ENCODE results near the gene PACC1.
A peak's percentile ranks its signal among the peaks of the same experiment; 100 is the strongest.

PACC1 gene

DNA sequence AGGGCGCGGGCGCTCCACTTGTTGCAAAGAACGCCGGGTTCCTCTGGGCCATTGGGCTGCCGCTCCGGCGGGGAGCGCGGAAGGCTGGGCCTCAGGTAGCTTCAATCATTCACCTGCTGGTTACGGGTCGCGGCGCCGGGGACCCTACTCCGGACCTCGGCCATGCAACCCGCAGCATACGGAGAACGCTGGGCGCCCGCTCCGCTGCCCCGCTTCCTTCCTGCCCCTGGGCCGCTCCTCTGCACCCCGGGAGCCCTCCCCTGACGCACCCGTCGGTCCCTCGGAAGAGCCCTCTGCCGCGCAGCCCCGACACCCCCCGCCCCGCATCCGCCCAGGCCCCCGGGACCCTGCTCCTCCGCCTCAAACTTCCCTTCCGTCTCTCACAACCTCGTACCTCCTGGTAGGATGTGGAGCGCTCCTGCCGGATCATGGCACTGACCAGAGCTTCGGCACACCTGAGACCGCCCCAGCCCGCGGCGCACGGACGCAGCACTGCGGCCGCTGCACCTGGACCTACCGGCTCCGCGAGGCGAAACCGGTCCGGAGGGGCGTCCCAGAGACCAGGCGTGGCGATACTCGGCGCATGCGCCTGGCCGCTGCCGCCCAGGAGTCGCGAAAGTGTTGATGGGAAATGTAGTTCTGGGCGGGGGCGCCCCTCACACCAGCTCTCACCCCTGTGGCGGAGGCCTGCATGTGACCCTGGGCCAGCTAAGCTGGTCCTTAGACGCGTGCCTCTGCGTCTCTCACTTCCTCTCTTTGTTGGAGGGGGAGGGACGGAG, at the start of gene PACC1:
TSS of gene PACC1 (minus strand) at position 559 of the 779 bp plus-strand sequence. CDS start at position 430, 129 bp downstream.
- peak; percentile 75 to 90 (median 84) for DNase-seq

DNA sequence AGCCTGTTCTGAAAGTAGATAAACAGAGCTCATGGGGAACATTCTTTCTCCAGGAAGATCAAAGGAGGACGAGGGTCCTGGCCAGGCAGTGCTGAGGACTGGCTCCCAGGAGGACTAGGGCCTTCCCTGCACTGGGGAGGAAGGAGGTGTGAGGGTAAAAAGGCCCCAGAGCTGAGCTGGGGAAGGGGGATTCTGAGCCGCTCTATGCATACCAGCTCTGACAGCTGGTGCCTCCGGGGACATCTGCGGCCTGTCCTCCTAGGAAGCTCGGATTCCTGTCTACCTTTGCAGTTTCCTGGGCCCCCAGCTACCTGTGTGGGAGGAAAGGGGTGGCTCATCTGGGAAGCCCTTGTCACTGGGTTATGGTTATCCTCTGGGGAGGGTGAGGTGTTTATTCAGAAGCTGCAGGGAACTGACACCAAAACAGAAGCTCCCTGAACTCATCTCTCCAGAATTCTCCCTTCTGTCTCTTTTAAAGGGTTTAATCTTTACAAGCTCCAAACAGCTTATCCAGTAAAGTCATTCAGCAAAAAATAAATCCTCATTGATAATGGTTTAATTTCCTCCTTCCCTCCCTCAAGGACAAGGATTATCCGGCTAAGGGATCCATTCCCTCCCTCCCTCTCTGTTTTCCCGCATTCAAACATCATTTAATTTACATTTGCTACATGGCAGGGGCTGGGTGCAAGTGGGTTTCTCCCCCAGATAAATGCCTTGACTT, 49.0 kb upstream of the PACC1 start:
- DNase-seq: no peak

DNA sequence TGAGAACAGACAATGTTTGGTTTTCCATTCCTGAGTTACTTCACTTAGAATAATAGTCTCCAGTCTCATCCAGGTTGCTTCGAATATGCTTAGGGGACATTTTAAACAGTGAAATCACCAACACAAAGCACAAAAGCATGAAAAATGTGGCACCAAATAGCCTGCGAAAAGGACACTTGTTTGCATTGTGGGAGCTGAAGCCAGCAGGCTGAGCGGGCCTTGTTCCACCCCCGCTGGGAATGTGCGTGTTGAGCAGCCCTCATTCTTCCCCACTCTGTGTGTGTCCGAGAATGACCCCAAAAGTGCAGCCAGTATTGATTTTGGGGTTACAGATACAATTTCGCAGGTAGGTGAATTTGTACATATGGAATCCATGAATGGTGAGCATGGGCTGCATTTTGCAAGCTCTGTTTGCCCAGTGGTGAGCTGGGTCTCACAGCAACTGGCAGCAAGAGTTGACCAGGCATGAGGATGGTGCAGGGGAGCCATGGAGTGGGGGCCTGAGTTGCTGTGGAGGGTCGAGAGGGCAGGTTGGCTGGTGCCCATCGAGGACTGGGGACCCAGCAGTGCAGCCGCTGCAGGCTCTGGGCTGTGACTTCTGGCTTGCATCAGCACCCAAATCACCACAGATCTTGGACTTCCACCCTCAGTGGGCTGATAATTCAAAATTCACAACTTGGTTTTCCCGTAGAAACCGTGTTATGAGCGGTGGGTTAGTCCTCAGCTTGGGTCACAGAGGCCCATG, 47.4 kb upstream of the PACC1 start:
- no peak for DNase-seq

DNA sequence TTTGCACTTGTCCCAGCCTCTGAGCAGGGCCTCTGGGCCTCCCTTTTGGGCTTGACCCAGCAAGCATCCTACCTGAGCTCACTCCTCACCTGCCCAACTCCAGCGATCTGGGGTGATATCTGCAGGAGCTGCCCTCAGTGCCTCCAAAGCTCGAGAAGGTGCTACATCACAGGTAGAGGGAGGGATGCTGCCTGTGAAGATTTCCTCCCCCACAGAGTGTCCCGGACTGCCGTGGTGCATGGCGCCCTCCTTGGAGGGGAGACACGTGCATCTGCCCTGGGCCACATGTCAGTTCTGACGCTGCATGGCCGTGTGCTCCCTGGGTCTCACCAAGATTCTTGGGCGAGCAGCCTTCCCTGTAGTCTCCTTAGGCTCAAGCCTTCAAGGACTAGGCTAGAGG, 45.7 kb upstream of the PACC1 start:
- DNase-seq: no peak

DNA sequence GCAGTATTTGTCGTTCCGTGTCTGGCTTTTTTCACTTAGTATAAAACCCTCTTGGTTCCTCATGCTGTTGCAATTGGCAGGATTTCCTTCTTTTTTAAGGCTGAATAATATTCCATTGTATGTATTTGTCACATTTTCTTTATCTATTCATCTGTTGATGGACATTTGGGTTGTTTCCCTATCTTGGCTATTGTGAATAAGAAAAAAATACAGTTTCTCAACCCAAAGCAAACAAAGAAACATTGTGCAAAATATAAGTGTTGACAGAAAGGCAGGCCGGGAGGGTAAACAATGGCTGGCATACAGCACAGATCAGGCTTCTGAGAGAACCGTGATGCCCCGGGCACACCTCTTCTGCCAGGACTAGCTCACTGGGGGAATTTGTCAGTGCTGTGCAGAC, 45.0 kb upstream of the PACC1 start:
- no peak for DNase-seq

DNA sequence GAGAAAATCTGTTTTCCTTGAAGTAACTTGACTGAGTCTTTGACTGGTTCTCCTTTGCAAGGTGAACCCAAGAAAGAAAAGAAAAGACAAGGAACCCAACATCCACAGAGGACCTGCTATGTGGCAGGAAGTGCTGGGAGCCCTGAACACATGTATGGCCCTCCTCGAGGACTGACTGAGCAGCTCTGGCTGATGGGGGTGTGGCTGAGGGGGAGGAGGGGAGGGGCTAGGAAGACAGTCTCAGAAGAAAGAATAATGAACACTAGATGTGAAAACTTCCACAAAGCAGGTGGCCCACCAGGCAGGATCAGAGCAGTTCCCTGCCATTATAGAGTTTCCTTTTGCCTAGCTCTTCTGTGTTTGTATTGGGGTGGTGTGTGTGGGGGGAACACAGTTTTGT, 44.1 kb upstream of the PACC1 start:
- DNase-seq: peak in 1 of 6 experiments; percentile 17

DNA sequence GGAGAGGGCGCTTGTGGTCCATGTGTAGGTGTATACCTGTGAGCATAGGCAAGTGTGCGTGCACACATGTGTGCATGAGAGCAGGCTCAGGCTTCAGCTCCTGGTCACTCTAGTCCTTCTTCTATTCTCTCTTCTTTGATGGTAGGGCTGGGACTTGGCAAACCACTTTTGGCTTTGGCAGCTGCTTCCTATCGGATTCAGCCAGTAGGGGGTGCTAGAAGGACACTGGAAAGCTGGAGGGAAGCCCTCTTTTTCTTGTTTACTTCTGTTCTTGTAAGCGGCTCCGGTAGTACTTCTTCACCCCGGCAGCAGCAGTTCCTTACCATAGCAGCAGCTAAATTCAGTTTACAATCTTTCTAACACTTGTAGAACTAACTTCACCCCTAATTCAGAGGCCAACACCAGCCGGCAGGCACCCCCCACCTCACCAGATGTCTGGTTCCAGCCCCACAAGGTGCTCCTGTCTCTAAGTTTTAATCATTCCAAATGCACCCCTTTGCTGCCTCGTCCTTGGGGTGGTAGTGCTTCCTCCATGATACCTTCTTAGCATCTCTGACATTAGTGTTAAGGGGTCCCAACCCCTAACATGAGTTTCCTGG, 43.2 kb upstream of the PACC1 start:
- peak in 4 of 6 experiments; percentile 20 to 28 (median 22) for DNase-seq

DNA sequence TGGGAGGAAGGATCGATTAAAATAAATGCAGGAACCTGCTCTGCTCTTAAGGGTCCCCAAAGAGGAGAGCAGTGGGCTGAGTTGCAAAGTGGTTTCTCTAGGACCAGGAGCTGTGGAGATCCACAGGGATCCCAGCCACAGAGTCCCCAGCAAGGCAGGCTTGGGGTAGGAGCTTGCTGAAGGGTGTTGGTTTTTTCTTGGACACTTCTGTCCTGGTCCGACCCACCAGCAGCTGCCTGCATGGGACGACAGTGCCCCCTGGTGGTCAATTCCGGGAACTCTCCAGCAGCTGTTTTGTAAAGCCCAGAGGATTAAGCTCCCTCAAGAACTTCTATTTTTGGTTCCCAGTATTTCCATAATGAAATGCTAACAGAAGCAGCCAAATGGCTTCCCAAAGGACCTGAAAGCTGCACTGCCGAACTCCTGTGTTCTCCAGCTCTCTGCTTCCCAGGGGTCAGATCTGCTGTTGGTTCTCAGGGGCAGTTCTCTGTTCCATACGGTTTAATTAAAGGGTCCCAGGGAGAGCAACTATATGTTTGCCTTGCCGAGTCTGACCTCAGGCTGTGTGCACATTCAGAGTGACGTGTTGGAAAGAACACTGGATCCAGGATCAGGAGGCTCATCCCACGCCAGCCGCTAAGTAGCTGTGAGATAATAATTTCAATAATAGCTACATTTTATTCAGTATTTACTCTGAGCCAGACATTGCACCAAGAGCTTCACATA, 41.3 kb upstream of the PACC1 start:
- peak; percentile 27 to 77 (median 72) for DNase-seq

DNA sequence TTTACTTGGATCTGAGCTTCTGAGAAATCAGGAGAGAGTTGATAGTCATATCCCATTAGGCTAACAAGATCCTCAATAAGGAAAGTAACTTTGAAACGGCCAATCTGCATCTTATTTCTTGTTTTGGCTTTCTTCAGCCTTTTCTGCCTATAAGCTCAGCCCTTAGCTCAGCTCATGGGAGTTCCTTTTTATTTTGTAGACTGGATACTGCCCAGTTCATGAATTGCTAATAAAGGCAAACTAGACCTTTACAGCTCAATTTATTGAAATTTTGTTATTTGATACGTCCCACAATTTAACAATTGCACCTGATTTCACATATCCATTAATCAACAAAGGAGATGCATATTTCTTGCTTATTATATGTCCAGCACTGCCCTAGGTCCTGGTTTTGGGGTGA, 40.7 kb upstream of the PACC1 start:
- no peak for DNase-seq

DNA sequence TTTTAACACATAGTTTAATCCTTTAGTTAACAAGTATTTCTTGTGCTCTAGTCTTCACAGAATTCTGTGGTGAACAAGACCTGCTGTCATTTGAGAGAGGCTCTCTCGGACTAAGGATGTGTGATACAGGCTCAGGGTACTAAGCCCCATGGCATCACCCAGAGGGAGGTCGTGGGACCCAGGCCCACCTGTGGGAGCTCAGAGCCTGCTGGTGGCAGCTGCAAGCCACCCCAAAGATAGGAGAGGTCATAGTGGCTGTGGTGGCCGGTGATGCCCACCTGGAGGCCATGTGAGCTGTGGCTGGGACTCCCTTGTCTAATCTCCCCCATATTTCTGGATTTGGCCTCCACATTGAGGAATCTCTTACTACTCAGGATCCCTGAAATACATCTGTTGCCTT, 40.1 kb upstream of the PACC1 start:
- DNase-seq: no peak

DNA sequence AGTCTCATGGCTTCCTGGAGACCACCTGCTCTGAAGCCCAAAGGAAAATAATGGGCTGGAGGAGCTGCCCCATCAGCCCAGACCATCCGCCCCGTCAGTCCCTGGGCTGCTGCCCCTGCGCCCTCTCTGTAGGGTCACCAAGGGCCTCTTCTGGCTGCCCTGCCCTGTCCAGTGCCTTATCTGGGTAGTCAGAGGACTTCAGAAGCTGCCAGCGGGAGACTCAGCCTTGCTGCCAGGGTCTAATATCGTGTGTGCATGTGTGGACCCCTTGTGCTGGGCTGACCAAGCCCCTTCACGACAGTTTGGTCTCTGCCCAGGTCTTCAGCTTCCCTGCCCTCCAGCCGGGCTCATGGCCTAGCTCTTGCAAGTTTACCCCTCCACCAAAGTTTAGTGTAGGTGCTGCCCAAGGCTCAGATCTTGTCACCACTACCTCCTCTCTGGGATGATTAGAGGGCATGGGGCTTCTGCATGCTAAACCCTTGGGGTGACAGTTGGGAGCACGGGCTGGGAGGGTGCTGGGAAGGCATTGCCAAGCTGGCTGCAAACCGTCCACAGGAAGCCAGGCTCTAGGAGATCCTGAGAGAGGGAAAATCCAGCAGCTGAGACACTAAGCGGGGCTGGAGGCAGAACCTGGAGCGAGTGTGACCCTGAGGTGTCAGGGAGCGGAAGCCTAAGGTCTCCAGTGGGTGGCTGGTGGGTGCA, 38.6 kb upstream of the PACC1 start:
- no peak for DNase-seq

DNA sequence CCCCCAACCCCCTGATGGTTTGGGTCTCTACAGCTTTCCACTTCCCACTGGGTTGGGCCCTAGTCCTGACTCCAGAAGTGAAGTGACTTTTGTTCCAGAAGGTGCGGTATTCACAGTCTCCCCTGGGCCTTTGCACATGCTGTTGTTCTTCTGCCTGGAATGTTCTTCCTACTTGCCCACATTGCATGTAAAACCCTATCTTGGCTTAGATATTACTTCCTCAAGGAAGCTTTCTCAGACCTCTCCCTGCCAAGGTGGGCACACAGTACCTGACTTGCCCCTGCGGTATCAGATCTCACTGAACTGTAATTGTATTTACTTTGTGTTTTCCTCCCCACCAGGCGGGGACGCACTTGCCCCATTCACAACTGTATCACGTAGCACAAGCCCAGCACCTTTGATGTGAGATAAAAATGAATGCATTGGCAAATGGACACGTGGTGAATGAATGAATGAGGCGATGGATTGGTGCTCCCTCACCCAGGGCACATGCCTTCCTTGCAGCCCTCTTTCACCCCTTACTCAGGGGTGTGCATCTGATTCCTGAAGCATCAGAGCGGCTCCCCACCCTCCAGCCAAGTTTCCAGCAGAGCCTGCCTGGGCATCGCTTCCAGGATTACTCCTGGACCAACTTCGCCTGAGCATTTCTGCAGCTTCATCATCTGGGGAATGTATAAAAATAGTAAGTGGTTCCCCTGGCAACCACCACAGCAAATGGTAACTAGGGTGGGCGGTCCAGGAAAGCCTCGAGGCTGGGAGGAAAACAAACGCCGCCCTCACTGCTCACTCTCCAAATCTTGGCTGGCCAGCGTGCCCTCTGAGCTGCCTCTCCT, 37.9 kb upstream of the PACC1 start:
- DNase-seq: no peak

DNA sequence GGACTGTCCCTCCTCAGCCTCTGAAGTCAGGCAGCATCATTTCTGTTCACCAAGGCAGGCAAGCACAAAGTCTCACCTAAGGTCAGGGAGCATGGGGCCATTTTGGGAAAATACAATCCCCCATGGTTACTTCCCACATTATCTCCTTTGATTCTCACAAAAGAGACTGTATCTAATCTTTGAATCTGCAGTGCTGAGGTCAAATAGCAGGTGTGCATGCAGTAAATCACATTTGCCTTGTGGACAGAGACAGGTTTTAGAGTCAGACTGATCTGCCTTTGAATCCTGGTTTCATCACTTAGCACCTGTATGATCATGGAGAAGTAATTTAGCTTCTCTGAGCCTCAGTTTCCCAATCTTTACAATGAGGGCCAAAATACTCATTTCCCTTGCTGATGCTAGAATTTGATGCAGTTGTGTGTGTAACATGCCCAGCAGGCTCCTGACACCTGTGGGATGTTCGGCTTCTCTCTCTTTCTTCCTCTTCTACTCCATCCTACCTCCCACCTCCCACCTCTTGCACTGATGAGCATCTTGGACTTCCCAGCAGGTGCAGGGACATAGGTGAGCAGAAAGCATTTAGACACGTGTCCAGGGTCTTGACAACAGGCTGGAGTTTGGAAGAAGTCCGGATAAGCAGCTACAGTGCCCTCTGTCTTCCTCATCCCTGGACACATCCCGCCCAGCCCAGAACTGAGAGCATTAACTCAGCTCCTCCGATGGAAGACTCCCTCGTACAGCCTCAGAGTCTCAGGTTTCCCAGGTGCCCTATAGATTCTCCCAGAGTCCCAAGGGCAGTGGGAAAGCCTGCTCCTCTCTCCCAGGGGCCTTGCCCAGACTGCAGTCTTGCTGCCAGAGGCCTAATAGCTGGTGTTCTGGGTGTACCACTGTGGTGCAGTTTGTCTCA, 37.0 kb upstream of the PACC1 start:
- no peak for DNase-seq

DNA sequence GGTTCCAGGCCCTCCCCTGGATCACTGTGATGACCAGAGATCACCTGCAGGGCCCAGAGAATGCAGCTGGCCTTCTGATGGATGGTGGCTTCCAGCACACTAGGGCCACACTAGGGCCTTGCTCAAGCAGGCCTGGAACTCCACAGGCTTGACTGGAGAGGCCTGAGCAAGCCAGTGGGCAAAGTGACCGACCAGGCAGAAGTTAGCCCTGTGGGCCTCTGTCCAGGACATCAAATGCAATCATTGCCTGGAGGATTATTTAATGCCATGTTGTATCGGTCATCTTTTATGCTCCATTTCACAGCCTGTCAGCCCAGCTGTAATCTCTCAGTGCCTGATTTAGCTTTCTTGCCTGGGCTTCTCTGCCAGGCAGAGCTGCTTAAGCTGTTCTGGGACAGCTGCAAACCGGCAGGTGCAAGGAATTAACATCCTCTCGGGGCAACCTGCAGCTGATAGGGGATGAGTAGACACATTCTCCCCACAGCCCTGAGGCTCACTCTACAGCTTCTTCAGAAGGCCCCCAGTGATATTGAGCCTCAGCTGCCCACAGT, 35.7 kb upstream of the PACC1 start:
- no peak for DNase-seq

DNA sequence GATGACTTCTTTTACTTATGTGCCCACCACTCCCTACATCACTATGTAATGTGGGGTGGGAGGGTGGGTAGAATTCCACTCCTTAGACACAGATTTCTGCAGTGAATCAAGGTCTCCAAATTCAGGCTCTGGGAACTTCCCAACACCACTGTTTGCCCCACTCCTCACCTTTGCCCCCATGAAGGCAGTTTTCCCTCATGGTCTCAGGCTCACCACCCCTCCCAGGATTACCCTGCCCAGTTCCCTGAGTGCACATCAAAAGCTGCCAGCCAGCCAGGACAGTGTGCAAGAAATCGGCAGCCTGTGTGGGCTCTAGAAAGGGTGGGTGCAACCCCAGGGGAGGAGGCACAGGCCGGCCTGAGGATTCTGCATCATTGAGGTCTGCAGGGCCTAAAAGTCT, 32.8 kb upstream of the PACC1 start:
- DNase-seq: no peak

DNA sequence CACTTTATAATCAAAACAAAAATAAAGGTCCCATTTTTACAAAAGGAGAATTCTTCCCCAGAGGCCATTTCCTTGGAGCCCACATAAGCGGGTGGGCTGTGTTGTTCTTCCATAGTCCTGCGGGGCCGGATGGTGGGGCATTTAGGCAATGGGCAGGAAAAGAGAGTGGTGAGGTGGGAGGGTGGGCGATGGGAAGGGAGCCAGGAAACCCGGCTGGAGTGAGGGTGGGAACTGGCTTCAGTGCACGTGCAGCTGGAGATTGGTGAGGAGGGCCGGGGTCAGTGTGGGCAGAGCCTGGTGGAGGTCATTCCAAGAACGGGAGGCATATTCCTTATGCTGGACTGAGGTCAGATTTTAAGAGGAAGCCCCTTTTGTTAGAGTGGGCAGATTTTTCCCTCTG, 31.6 kb upstream of the PACC1 start:
- DNase-seq: no peak

DNA sequence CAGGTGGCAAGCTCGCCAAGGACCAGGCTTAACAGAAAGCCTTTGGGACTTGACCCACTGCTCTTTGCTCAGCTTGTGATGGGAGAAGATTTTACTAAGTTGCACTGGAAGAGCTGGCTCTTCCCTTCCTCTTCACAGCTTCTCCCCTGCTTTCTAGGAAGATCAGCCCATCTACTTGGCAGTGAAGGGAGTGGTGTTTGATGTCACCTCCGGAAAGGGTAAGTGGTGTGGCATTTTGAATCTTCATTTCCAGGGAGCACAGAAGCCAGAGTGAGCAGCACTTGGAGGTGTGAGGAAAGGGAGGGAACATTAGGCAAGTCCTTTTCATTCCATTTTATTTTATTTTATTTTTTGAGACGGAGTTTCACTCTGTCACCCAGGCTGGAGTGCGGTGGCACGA, 27.7 kb upstream of the PACC1 start:
- no peak for DNase-seq

DNA sequence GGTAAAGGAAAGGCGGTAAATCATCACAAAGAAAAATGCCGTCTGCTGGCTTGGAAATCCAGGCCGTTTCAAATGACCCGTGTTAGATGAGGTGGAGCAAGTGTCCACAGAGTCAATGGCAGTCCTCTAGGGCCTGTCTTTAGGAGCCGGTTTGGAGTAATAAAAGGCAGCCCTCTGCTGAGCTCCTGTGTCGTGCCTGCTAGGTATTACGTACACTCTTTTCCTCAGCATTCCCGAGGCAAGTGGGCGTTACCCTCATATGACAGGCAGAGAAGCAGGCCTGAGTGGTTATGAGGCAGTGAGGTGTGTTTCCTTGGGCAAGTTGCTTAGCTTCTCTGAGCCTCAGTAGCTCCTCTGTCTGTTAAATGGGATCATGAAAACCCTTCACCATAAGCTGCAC, 25.7 kb upstream of the PACC1 start:
- no peak for DNase-seq

DNA sequence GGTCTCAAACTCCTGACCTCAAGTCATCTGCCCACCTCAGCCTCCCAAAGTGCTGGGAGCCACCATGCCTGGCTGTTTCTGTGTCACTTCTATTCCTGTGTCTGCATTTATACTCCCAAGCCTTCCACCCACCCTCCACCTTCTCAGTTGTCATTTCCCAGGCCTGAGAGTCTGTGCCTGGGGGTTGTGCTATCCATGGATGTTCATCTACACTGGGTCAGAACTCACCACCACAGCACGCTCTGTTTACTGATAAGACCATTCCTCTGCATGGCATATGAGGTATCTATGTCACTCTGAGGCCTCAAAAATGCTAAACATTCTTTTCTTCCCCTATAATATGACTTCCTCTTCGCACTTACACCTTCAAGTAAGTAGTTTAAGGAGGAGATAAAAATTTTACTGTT, 24.1 kb upstream of the PACC1 start:
- no peak for DNase-seq
